Kidney tubule cell (primary cell): ENCODE data around the gene AMY2A.
"Not testable (repeated sequence)": the region's sequence is repeated elsewhere in the genome, so short reads cannot be mapped to it uniquely, and the experiment has no call there.

Experiments
- DNase-seq: peaks from one replicate; pipeline ENCODE4 v3.0.0-alpha.2; 2018; ENCODE audit warnings: low spot score

The AMY2A gene

DNA sequence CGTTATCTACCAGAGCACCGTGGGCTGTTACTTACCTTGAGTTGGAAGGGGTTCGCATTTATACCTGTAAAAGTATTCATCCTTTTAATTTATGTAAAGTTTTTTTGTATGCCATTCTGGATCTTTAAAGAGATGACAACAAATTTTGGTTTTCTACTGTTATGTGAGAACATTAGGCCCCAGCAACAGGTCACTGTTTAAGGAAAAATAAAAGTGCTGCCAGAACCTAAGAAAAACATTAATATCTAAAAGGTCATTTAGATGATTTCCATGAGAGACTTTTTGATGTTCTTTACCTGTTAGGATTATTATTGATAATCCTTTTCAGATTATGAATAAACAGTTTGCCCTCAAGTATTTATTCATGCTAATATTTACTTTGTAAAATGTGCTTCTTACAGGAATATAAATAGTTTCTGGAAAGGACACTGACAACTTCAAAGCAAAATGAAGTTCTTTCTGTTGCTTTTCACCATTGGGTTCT is at the start of gene AMY2A:
AMY2A (plus strand) TSS at position 434 of the 484 bp plus-strand sequence; CDS start at position 448, 14 bp downstream.
- not testable (repeated sequence) for DNase-seq

DNA sequence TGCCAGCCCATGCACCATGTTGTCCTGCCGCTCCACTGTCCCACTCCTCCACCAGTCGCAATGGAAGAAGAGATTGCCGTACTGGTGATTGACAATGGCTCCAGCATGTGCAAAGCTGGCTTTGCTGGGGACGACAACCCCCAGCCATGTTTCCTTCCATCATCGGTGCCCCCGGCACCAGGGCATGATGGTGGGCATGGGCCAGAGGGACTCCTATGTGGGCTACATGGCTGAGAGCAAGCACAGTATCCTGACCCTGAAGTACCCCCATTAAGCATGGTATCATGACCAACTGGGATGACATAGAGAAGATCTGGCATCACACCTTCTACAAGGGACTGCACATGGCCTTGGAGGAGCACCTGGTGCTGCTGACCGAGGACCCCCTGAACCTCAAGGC is 47.7 kb upstream of the AMY2A start:
- DNase-seq = no peak

DNA sequence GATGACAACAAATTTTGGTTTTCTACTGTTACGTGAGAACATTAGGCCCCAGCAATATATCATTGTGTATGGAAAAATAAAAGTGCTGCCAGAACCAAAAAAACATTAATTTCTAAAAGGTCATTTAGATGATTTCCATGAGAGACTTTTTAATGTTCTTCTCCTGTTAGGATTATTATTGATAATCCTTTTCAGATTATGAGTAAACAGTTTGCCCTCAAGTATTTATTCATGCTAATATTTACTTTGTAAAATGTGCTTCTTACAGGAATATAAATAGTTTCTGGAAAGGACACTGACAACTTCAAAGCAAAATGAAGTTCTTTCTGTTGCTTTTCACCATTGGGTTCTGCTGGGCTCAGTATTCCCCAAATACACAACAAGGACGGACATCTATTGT is 45.9 kb upstream of the AMY2A start, which contains the start of gene AMY2B:
AMY2B (plus strand) TSS at position 301 of the 400 bp plus-strand sequence; CDS start at position 315, 14 bp downstream.
- DNase-seq = not testable (repeated sequence)

DNA sequence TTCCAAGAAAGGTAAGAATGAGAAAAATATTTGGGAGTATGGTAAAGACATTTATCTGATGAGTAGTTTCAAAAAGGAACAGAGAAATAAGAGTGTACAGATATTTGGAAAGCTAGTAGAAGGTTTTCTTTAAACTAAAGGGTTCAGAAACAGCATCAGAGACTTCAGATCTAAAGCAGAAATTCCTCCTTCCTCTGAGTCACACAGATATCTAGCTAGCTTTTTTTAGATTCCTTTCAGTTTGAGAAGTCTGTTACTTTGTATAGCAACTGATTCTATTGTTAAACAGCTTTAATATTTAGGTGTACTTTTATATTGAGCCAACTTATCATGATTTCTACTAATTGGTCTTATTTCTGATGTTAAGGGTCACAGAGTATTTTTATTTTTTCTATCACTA is 41.2 kb upstream of the AMY2A start:
- no peak for DNase-seq

DNA sequence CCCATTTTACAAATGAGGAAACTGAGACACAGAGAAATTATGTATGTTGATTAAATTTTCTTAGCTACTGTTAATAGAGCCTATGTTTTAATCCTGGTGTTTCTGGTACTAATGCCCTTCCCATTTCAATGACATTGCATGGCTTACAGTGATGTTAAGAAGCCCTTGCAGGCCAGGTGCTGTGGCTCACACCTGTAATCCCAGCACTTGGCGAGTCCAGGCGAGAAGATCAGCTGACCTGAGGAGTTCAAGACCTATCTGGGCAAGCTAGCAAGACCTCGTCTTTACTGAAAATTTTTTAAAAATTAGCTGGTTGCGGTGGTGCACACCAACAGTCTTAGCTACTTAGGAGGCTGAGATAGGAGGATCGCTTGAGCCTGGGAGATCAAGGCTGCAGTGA is 40.4 kb upstream of the AMY2A start:
- DNase-seq = not testable (repeated sequence)

DNA sequence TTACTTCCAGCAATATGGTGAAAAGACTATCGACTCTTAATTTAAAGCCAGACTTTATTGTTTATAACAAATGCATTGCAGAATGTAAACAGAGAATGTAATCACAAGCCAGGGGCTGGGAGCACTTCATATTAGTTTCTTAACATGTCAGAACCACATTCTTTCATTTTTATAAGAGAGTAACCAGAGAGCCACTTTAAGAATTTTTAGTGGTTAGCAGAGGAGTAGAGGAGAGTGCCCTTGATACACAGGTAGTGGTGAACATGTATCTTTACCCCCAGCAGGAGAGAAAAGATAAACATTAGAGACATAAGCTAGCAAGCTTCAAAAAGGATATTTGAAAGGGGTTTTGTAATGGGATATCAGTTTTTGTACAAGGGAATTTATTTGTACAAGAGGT is 34.8 kb upstream of the AMY2A start:
- DNase-seq = no peak

DNA sequence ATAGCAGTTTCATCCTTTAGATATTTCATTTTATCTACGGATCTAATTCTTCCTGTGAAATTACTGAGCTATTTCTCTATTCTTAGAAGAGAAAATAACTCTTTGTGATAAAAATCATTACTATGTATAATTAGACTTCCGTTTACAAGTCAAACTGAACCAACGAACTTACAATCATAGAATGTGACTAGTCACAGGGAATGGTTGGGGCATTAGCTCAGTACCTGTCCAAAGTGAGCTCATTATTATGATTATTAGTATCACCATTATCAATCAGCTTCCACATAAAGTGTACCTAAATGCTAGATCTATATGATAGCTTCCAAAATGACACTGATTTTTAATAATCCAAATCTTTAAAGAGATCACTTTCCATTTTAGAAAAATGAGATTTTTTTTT is 33.3 kb upstream of the AMY2A start:
- DNase-seq = no peak

DNA sequence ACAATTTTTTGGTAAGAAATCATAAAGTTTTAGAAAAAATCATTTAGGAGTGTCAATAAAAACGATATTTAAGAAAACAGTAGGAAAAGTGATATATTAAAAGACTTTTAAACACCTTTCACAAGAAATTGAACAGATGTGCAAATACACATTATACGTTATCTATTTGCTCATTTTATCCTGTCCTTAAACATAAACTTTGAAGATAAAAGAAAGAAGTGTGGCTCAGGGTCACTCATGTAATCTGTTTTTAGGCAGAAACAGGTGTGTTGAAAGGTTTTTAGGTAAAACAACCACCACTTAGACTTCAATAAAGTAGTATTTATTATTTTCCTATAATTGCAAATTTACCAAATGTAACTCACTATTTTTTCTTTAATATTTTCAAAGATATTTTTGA is 32.7 kb upstream of the AMY2A start:
- DNase-seq = no peak

DNA sequence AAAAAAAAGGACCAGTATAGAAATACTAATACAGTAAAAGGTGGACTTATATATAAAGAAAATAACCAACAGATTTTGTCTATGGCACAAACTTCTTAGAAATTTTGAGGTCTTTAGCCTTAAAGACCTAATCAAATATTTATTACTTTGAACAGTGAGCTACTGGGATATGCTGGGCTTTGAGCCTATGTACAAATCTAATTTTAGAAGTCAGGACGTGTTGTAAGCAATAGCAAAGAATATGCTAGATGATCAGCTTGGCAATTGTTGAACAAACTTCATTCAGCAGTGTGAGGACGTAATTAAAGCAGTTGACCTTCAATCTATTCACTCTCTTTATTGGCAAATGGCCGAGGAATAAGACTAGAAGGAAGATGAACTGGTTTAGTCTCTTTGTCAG is 14.5 kb upstream of the AMY2A start:
- DNase-seq = not testable (repeated sequence)

DNA sequence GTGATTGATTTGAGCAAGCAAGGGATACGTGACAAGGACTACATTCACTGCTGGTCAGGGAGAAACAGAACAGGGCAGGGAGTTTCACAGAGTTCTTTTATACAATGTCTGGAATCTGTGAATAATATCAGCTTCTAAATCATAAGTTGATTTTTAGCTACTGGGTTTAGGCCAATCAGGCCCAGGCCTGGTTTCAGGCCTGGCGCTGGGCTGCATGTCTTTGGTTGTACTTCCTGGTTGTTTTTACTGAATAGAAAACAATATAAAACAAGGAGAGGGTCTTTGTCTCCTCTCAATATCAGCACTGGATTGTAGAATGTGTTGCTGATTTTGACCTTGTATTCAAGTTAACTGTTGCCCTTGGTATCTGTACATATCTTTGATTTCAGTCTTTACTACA is 865 bp upstream of the AMY2A start:
- DNase-seq = no peak

DNA sequence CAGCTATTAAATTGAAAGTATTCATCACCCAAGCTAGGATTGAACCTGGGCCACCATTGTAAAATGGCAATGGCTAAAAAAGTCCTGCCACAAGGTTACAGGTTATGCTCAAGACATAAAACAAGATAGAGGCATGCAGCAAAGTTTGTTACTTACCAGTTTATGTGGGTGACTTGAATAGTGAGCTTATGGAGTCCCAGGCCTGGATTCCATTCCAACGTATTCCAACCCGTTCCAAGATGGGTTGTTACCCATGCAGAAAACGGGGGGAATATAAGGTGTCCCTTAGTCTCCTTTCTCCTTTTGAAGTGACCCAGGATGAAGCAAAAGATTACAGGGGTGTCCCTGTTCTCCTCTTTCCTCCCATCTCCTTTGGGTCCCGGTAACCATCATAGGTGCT is 10.2 kb downstream of the AMY2A start:
- DNase-seq = not testable (repeated sequence)

DNA sequence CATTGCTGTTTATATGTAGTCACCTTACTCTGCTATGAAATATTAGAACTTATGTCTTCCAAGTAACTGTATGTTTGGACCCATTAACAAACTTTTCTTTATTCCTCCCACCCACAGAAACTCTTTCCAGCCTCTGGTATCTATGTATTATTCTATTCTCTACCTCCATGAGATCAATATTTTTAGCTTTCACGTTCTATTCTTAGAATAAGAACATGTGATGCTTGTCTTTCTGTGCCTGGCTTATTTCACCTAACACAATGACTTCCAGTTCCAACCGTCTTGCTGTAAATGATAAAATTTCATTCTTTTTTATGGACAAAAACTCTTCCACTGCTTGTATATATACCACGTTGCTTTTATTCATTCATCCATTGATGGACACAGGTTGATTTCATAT is 24.0 kb downstream of the AMY2A start:
- not testable (repeated sequence) for DNase-seq

DNA sequence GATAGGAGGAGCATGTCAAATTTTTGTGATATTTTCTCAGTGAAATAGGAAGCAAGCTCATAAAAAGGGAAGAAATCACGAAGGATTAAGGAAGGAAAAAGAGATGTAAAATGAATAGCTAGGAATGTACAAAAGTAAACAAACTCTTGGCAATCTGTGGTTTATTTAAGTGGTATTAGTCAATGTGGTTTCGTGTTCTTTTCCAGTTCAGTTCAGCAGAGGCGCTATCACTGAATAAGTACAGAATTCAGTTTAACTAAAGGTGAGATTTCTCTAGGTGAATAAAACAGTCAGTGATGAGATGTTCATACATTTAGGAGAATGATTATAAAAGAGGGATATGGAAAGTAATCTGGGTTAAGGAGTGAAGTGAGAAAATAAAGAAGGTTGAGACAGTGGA is 26.7 kb downstream of the AMY2A start:
- not testable (repeated sequence) for DNase-seq

DNA sequence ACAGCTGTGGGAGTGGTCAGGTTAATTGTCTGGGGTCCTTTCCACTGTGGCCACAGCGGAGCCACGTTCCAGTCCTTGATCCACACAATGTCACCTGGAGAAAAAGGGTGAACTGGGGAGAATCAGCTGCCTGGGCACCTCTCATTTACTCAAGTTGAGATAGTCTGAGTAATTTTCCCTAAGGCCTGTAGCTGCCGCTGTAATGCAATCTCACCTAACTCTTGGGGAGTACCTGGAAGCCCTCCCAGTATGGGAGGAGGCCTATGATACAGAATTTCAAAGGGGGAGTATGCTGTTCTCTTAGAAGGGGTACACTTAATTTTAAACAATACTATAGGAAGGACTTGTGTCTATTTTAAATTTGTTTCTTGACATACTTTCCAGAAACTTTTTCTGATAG is 33.1 kb downstream of the AMY2A start:
- not testable (repeated sequence) for DNase-seq

DNA sequence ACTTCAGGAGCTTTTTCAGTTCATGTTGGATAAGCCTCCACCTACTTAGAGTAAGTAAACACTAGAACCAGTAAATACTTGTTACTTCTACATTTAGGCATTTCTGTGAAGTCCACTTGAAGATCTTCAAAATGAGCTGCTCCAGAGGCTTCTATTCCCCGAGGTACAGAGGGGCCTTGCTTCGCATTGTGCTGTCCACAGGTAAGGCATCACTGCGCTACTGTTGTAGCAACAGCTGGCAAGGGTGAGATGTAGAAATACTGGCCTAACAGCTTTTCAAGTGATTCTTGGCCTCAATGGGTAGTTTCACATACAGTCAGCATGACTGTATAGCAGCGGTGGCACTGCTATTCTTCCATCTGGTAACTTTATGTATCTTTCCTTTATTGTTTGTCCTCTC is 33.7 kb downstream of the AMY2A start:
- not testable (repeated sequence) for DNase-seq

DNA sequence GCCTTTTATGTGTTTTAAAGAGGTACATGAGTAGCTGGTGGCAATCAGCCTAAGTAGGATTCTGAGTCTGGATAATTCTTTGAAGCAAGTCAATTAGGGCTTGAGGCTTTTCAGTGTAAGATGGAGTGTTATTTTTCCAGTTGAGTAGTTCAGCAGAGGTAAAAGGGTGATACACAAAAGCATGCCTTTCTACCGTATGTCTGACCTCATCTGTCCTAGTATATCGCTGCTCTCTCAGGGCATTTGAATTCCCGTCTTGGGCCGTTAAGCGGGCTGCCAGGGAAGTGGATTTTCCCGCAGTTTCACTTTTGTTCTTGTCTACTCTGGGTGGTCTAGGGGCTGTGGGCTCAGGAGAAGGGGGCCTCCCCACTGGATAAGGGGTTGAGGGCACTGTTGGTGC is 36.9 kb downstream of the AMY2A start:
- not testable (repeated sequence) for DNase-seq

DNA sequence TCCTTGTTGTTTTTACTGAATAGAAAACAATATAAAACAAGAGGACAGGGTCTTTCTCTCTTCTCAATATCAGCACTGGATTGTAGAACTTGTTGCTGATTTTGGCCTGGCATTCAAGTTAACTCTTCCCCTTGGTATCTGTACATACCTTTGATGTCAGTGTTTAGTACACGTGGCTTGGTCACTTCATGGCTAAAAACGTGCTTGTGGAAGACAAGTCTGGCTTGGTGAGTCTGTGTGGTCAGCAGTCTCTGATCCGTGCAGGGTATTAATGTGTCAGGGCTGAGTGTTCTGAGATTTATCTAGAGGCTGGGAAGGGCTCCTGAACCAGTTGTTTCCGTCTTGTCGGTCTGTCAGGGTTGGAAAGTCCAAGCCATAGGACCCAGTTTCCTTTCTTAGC is 38.2 kb downstream of the AMY2A start, which contains the start of gene AMY1A:
AMY1A (plus strand) TSS at position 301 of the 400 bp plus-strand sequence. CDS start 571 bp downstream, outside the sequence.
- DNase-seq = not testable (repeated sequence)
